NOMO-1 treated with dmso at 0.1 percent for 144 hours (cell line): ENCODE data around the gene BPIFB4.
"Not testable (repeated sequence)": the region's sequence is repeated elsewhere in the genome, so short reads cannot be mapped to it uniquely, and the experiment has no call there.

Experiments
- DNase-seq: peaks from one replicate; lab custom pipeline; 2025; ENCODE audit not compliant: unreplicated experiment; lab: John Stamatoyannopoulos, UW

The BPIFB4 gene

DNA sequence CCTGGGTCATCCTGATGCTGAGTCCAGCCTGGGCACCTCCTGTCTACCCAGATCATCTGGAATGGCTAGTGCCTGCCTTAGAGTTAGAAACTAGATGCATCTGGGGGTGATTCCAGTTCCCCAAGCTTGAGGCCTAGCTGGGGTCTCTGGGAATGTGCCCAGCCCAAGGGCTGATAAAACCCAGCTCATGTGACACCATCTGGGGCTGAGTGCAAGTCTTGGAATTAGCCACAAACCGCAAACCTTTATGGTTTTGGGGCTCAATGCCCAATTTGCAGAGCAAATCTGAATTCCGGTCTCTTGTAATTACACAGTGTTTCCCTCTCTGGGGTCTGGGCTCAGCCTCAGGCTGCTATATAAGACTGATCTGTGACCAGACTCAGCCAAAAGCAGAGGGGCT lies at the start of gene BPIFB4:
BPIFB4 (plus strand) TSS at position 385 of the 400 bp plus-strand sequence. CDS start 1,884 bp downstream, outside the sequence.
- DNase-seq, result no peak

DNA sequence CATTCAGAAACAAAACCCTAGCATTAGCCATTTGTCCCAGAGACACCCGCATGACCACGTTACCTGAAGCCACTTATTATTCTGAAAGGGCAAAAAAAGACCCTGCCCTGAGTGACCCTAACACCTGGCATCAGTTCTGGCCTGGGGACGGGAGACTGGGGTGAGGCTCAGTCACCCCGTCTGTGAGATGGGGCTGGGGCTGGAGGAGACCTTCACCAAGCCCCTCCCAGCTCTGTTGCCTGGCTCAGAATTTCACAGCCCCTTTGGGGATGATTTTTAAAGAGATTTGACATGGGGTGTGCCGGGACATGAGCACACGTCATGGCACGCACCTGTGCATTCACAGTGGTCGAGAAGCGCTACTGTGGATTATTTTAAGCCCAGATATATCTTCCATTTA lies 49.4 kb upstream of the BPIFB4 start:
- DNase-seq, result no peak

DNA sequence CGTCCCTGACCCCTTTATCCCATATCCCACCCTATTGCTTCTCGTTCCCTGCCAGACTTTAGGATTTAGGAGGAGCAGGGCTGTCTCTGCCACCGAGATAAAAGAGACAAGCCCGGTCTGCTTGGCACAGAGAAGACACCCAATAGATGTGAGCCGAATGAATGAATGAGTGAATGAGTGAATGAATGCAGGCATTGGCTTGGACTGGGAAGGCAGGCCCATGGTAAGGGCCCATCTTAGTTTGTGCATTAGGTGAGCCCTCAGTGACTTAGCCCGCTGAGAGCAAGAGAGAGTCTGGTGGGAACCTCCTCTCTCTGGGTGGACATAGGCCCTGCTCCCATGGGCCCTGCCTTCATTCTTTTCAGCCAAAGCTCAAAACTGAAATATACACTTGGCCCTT lies 48.9 kb upstream of the BPIFB4 start:
- DNase-seq, result no peak

DNA sequence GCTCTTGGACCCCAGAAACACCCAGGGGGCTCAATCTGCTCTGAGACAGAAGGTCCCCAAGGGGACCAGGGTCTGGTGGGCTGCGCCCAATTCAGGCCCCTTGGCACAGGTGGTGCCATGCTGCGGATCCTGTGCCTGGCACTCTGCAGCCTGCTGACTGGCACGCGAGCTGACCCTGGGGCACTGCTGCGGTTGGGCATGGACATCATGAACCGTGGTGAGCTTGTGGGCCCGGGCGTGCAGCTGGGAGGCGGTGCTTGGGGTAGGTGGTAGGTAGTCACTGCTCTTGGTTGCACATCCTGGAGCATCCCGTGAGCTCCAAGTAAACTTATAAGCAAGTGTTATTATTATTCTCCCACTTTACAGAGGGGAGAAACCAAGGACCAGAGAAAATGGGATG lies 47.9 kb upstream of the BPIFB4 start, which contains the start of gene BPIFB6:
BPIFB6 (plus strand) TSS at position 118 of the 400 bp plus-strand sequence; CDS start at position 118, 0 bp downstream.
- no peak for DNase-seq

DNA sequence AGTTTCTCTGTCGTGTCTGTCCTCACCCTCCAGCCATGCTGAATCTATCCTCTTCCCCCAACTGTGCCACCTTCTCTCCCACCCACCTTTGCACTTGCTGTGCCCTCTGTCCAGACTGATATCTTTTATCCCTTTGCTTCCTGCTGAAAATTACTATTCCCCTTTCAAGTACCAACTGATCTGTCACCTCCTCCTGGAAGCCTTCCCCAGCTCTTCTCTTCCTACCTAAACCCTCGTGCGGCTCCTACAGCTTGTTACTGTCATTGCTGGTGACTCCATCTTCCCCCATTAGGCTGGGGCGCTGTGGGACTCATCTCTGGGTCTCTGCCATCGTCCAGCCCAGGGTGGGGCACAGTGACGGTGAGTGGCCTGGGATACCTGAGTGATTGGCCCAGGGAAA lies 46.9 kb upstream of the BPIFB4 start:
- DNase-seq, result no peak

DNA sequence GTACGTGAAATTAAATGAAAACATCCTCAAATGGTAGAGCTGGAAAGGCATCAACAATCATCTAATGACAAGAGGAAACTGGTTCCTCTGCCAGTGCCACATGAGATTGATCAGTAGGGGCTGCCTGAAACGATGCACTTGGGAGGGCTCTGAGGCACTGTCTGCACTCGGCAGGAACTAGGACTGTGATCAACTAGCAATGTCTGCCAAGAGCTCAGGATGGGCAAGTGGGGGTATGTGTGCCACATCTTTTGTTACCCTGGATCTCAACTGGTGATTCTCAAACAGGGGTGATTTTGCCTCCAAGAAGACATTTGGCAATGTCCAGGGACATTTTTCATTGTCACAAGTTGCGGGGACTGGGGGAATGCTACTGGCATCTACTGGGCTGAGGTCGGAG lies 46.1 kb upstream of the BPIFB4 start:
- no peak for DNase-seq

DNA sequence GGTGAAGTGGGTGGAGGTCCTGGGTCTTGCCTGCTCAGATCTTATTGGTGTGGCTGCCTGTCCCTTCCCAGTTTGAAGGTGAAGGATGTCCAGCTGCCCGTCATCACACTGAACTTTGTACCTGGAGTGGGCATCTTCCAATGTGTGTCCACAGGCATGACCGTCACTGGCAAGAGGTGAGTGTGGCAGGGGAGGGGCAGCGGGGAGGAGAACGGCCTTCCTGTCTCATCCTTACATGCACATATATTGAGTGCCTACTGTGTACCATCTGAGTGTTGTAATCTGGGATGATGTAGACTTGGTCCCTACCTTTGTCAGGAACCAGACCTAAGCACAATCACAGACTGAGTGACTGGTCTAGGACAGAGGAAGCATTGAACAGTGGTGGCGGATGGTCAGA lies 45.3 kb upstream of the BPIFB4 start:
- DNase-seq, result no peak

DNA sequence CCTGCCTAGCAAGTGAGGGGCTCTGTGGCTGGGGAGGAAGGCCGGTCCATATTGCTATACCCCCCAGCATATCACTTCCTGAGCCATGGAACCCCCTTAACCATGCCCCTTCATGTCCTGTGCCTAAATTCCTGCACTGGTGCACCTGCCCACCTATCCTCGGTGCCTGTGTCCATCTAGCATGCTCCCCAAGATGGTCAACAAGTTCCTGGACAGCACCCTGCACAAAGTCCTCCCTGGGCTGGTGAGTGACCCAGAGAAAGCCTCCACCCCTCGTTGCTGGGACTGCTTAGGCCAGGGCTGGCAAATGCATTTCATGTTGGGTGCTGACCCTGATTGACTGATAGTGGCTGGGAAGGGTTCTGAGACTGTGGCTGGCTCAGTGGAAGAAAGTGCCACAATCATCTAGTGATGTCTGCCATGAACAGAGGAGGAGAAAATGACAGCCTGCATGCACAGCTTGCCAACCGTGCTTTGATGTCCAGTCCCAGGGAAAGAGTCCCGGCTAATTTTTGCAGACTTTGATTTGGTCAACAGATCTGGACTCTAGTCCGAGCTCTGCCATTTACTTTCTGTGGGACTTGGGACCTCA lies 44.4 kb upstream of the BPIFB4 start:
- no peak for DNase-seq

DNA sequence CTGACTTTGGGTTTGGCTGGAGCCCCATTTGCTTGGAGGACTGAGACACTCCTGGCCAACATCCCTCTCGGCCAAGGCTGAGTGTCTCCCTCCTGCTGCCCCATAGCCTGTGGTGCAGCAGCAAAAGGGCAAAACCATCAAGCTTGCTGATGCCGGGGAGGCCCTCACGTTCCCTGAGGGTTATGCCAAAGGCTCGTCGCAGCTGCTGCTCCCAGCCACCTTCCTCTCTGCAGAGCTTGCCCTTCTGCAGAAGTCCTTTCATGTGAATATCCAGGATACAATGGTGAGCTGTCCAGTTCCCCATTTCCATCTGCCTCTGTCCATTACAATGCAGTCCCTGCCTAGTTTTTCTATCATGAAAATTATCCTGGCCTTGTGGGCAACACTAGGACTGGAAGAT lies 42.0 kb upstream of the BPIFB4 start:
- DNase-seq, result no peak

DNA sequence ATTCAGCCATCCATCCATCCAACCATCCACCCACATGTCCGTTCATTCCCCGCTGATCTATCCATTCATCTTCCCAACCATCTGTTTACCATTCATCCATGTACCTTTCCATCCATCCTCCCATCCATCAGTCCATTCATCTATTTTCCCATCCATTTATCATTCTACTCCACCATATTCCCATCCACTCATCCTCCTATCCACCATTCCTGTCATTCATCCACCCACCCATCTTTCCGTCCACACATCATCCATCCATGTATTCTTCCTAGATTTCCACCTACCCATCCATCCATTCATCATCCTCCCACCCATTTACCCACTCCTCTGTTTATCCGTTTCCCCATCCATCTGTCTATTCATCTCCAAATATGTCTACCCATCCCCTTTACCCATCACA lies 41.2 kb upstream of the BPIFB4 start:
- DNase-seq, result no peak

DNA sequence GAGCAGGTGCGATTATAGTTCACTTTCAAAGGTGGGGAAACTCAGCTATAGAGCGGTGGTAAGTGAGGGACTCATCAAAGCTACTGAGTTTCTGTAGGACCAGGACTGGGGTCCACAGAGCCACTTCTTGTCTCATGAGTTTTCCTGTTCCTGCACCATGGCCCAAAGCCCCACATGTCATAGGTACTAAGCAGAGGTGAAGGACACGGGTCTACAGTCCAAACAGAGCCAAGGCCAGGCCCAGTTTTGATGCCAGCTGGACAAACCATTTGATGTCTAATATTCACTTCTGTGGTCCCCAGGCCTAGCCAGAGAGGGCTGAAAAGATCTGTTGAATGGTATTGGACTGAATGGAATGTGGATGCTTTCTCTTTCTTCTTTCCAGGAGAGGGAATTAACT lies 37.0 kb upstream of the BPIFB4 start:
- no peak for DNase-seq

DNA sequence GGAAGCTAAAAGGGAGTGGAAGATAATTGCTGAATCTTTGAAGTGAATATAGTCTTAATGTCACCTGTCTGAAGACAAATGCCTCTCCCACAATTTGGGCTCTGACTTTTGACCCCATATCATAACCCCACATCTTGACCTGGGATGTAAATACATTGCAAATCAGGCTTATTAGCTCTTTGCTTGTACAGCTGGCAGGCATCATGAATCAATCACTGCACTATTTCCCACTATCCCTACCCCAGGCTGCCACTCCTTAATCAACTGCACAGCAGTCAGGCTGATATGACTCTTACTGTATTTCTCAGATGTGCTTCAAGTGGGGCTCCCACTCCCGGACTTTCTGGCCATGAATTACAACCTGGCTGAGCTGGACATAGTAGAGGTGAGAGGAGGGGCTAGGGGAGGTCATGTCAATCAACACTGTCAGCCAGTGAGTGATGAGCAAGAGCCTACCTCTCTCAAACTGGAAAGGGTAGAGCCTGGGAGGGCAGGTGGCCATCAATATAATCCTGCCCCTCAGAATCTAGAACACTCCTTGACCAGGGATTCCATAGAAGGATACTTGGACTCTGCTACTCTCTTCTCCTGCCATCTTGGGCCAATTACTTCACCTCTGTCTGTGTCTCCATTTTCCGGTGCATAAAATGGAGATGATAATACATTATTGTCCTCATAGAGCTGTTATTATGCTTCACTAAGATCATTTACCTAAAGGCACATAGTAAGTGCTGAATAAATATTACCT lies 36.3 kb upstream of the BPIFB4 start:
- DNase-seq, result no peak

DNA sequence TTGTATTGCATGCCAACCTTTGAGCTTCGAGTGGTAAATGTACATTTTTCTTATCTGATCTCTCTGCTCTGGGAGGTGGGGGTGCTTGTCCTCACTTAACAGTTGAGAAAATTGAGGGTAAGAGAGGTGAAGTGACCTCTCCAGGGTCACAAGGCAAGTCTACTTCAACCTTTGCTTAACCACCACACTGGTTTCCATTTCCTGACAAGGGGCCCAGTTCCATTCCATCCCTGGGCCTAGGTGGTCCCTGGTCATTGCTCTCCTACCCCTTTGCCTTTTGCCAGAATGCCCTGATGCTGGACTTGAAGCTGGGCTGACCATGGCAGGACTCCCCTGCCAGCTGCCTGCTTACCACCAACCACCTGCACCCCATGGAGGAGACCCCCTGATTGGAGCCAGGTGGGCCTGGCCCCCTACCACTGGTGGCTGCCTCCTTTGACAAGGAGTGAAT lies 35.7 kb upstream of the BPIFB4 start:
- DNase-seq, result no peak

DNA sequence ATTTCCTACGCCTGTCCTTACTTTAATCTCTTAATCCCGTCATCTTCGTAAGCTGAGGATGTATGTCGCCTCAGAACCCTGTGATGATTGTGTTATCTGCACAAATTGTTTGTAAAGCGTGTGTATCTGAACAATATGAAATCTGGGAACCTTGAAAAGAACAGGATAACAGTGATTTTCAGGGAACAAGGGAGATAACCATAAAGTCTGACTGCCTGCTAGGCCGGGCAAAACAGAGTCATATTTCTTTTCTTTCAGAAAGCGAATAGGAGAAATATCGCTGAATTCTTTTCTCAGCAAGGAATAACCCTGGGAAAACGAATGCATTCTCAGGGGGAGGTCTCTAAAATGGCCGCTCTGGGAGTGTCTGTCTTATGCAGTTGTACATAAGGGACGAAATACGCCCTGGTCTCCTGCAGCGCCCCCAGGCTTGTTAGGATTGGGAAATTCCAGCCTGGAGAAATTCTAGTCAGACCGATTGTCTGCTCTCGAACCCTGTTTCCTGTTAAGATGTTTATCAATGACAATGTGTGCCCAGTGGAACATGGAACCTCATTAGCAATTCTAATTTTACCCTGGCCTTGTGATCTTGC lies 34.2 kb upstream of the BPIFB4 start:
- DNase-seq, result not testable (repeated sequence)

DNA sequence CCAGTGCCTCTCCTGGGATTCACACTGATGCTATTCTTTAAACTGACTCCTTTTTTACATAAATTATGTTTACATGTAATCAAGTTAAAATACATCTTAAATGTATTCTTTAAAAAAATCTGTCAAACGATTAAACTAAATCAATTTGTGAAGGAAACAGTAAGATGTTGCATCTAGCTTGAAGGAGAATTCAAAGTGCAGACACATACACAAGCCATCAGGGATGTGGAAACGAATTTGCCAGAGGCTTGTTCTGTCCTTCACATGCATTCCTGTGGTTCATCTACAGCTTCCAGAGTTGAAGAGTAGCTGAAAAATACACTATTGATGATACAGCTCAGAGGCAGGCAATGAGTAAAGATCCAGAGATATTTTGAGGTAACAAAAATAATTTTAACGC lies 33.0 kb upstream of the BPIFB4 start:
- DNase-seq, result no peak

DNA sequence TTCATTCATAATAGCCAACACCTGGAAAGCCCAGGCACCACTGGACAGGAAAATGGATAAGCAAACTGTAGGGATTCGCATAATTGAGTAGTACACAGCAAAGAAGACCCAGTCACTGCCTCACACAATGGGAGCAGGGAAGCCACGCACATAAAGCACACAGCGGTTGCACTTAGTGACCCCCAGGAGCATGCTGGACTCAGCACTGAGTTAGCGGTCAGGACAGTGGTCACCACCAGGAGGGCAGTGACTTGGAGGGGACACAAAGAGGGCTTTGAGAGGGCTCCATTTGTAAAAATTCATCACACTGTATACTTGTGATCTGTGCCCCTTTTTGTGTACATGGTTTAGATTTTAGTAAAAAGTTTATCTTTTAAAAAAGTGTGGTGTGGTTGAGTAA lies 28.1 kb upstream of the BPIFB4 start:
- DNase-seq, result no peak

DNA sequence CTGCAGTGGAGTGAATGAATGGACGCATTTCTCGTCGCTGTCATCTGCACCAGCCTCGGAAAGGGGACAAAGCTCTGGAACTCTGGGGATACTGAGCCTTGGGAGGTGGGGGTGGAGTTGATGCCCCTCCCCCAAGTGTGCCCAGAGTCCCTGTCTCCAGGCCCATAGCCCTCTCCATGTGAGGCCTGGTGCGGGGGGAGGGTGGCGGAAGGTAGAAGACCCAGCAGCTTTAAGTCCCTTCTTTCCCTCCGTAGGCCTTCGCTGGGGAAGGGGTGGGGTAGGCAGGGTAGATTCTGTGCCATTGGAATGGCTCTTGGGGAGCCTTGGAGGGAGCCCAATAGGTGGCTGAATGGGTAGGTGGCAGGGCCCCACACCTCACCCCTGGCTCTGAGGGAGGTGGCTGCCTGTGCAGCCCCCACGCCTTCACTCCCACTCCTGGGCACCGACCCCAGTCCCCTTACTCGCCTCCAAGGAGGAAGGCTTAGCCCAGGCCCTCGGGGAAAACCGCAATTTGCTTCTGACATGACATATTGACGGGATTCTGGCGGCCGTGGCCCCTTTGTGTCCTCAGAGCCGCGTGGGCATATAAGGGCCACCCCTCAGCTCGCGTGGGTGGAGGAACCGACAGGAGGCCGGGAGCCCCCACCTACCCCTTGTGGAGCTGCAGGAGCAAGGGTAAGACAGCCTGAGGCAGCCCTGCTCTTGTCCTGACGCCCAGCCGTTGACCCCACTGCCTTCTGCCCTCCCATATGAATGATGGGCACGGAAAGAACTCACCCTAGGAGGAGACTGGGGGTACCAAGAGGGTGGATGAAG lies 25.9 kb upstream of the BPIFB4 start, which contains the start of gene BPIFB3:
BPIFB3 (plus strand) TSS at position 613 of the 816 bp plus-strand sequence. CDS start 1,533 bp downstream, outside the sequence.
- DNase-seq, result no peak

DNA sequence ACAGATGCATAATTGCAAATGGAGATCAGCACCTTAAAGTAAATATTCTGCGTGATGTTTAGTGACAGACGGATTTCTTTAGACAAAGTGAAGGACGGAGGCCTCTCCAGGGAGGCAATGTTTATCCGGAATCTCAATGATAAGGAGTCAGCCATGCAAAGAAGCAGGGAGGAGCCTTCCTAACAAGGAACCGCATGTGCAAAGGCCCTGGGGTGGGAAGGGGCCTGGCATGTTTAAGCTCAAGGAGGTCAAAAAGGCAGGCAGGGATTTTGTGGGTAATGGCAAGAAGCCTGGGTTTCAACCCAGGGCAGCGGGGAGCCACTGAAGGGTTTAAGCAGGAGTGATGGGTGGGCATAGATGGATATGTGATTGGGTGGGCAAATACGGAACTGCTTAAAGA lies 25.1 kb upstream of the BPIFB4 start:
- no peak for DNase-seq

DNA sequence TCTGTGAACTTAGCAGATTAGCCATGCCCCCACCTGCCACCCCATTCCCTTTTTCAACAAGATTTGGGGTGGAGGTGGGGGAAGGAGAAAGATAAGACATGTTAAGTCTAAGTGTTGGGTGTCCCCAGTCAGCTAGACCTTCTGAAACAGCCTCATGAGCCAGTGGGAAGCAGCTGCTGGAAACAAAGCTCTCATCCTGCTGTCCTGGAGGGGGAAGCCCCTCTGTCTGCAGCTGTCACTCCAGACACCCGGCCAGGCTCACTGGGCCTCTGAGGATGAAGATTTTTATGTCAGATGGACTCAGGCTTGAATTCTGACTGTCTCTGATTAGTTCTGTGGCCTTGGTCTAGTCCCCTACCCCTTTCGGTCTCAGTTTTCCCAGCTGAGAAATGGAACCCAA lies 24.7 kb upstream of the BPIFB4 start:
- no peak for DNase-seq

DNA sequence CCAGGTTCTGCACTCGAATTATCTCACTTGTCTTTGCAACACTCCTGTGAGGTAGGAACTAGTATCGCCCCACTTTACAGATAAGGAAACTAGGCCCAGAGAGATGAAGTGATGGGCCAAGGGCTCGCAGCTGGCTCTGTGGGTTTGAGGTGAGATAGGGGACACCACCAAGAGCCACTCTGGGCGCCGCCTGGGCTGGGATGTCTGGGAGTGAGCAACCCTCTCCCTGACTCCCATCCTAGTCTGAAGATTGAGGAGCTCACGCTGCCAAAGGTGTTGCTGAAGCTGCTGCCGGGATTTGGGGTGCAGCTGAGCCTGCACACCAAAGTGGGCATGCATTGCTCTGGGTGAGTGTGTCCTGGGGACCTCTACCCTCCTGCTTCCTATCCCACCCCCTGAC lies 20.3 kb upstream of the BPIFB4 start:
- DNase-seq, result no peak

DNA sequence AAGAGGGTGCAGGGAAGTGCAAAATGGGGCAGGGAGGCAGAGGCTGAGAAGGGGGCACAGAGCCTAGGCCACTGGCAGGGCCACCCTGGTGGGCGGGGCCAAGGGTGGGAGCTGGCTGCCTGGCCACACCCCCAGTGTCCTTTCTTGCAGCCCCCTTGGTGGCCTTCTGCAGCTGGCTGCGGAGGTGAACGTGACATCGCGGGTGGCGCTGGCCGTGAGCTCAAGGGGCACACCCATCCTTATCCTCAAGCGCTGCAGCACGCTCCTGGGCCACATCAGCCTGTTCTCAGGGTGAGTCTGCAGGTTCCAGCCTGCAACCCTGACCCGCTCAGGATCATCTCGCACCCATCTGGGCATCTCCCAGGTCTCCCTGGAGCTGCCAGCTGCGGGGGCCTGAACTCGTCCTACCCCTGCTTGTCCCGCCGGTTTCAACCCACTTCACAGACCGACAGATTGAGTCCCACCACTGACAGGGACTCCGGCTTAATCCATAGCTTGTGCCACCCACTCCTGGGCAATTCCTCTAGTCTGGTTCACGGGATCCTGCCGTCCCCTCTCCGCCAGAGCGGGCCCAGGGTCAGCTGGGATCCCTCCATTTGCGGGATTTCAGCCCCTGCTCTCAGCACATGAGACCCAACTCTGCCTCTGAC lies 19.6 kb upstream of the BPIFB4 start:
- DNase-seq, result no peak
